HepG2 (cell line): ENCODE data around the gene ZNF771. TPM values are rescaled to one million over a fixed set of nuclear protein-coding genes. Genes with fewer than 3 reads are reported as not detected.
A peak's percentile ranks its signal among the peaks of the same experiment; 100 is the strongest.

Experiments
- ARID3A ChIP-seq: IDR thresholded peaks from 2 replicates; pipeline ENCODE4 v1.6.1; 2012; ENCODE audit warnings: low read depth, low read length, improper control_type of control experiment
- CBFB ChIP-seq: sonication (generic); formaldehyde crosslinking; IDR thresholded peaks from 2 replicates; pipeline ENCODE4 v1.4.0; 2020; ENCODE audit warnings: missing genetic modification reagents
- CCDC6 ChIP-seq: sonication (generic); formaldehyde crosslinking; IDR thresholded peaks from 2 replicates; pipeline ENCODE4 v1.8.1; 2022; ENCODE audit warnings: mild to moderate bottlenecking, missing genetic modification reagents, moderate library complexity
- ERF ChIP-seq: IDR thresholded peaks from 2 replicates; pipeline ENCODE4 v1.6.1; 2018; ENCODE audit warnings: missing biosample characterization, missing genetic modification reagents
- FOXM1 ChIP-seq: sonication (generic); formaldehyde crosslinking; IDR thresholded peaks from 2 replicates; pipeline ENCODE4 v1.5.0; 2020; ENCODE audit warnings: missing genetic modification reagents
- HNF4A ChIP-seq: sonication (generic); formaldehyde crosslinking; IDR thresholded peaks from 2 replicates; pipeline ENCODE4 v1.4.0; 2020; ENCODE audit warnings: missing genetic modification reagents
- HOXA9 ChIP-seq: sonication (generic); formaldehyde crosslinking; IDR thresholded peaks from 2 replicates; pipeline ENCODE4 v1.8.1; 2022; ENCODE audit warnings: missing genetic modification reagents, mild to moderate bottlenecking, moderate library complexity, borderline replicate concordance
- KAT8 ChIP-seq: IDR thresholded peaks from 2 replicates; pipeline ENCODE4 v1.6.1; 2016; ENCODE audit warnings: missing genetic modification reagents, missing compliant biosample characterization
- MAZ ChIP-seq, 2 experiments: sonication (generic) in 1 of 2; formaldehyde crosslinking in 1 of 2; IDR thresholded peaks; 2 replicates each; pipeline versions ENCODE4 v1.5.0 to v1.6.1; 2012 to 2020; ENCODE audit warnings: low read depth in 2 of 2, mild to moderate bottlenecking in 2 of 2, borderline replicate concordance in 1 of 2, improper control_type of control experiment in 1 of 2, low read length in 1 of 2, missing genetic modification reagents in 1 of 2, moderate library complexity in 1 of 2
- MNT ChIP-seq: fragments of 450-650 bp; IDR thresholded peaks from 2 replicates; pipeline ENCODE4 v1.6.1; 2016
- PAX8 ChIP-seq: sonication (generic); formaldehyde crosslinking; IDR thresholded peaks from 2 replicates; pipeline ENCODE4 v1.8.0; 2022; ENCODE audit warnings: mild to moderate bottlenecking, missing genetic modification reagents, borderline replicate concordance
- PRDM4 ChIP-seq: sonication (generic); formaldehyde crosslinking; IDR thresholded peaks from 2 replicates; pipeline ENCODE4 v1.9.0; 2021; ENCODE audit warnings: missing genetic modification reagents, borderline replicate concordance
- SETDB1 ChIP-seq: sonication (generic); formaldehyde crosslinking; IDR thresholded peaks from 2 replicates; pipeline ENCODE4 v1.5.1; 2020; ENCODE audit warnings: missing genetic modification reagents, mild to moderate bottlenecking, borderline replicate concordance
- SP4 ChIP-seq: sonication (generic); formaldehyde crosslinking; IDR thresholded peaks from 2 replicates; pipeline ENCODE4 v1.8.1; 2023; ENCODE audit warnings: mild to moderate bottlenecking, missing genetic modification reagents
- TEF ChIP-seq: sonication (generic); formaldehyde crosslinking; IDR thresholded peaks from 2 replicates; pipeline ENCODE4 v1.5.0; 2020; ENCODE audit warnings: missing genetic modification reagents
- ZFP36L2 ChIP-seq: sonication (generic); formaldehyde crosslinking; IDR thresholded peaks from 2 replicates; pipeline ENCODE4 v1.4.0; 2020; ENCODE audit warnings: missing genetic modification reagents
- ZMYM4 ChIP-seq: sonication (generic); formaldehyde crosslinking; IDR thresholded peaks from 2 replicates; pipeline ENCODE4 v1.8.1; 2023; ENCODE audit warnings: mild to moderate bottlenecking, missing genetic modification reagents
- ZNF121 ChIP-seq: sonication (generic); formaldehyde crosslinking; IDR thresholded peaks from 2 replicates; pipeline ENCODE4 v1.5.0; 2020; ENCODE audit warnings: mild to moderate bottlenecking, missing genetic modification reagents
- ZNF143 ChIP-seq: sonication (generic); formaldehyde crosslinking; IDR thresholded peaks from 2 replicates; pipeline ENCODE4 v1.4.0; 2020; ENCODE audit warnings: missing genetic modification reagents
- ZNF30 ChIP-seq: sonication (generic); formaldehyde crosslinking; IDR thresholded peaks from 2 replicates; pipeline ENCODE4 v1.5.0; 2020; ENCODE audit warnings: mild to moderate bottlenecking, missing genetic modification reagents
- ZNF354B ChIP-seq: sonication (generic); formaldehyde crosslinking; IDR thresholded peaks from 2 replicates; pipeline ENCODE4 v1.8.0; 2022; ENCODE audit warnings: mild to moderate bottlenecking, missing genetic modification reagents
- ZNF451 ChIP-seq: sonication (generic); formaldehyde crosslinking; IDR thresholded peaks from 2 replicates; pipeline ENCODE4 v1.5.0; 2020; ENCODE audit warnings: mild to moderate bottlenecking, missing genetic modification reagents
- ZNF576 ChIP-seq: sonication (generic); formaldehyde crosslinking; IDR thresholded peaks from 2 replicates; pipeline ENCODE4 v1.4.0; 2020; ENCODE audit warnings: mild to moderate bottlenecking, missing genetic modification reagents
- ZNF614 ChIP-seq: IDR thresholded peaks from 2 replicates; pipeline ENCODE4 v1.6.1; 2018; ENCODE audit warnings: missing biosample characterization, missing genetic modification reagents, inconsistent platforms, borderline replicate concordance
- polyA plus RNA-seq, 8 experiments: library from polyadenylated mRNA; depleted of rRNA in 3 of 8; stranded (reverse) in 7 of 8; unstranded in 1 of 8; fragments of >200 nt; fragmentation: Illumina TruSeq in 4 of 8; extraction: Trizol in 4 of 8; gene quantifications; 2 replicates each; pipeline versions ENCODE4 v1.2.1 to v1.2.3, GENCODE V29; 2011 to 2016; ENCODE audit warnings: low read depth in 4 of 8, missing spikeins in 1 of 8, mixed read lengths in 1 of 8; ENCODE audit not compliant: insufficient read depth in 1 of 8
- total RNA-seq, 5 experiments: library from RNA; depleted of rRNA; stranded (reverse); fragments of >200 nt; fragmentation: Illumina TruSeq; extraction: Trizol; gene quantifications; 2 replicates each; pipeline ENCODE4 v1.2.3, GENCODE V29; 2016; ENCODE audit warnings: low read depth in 1 of 5

ZNF771 gene
- total and polyA plus RNA-seq, 2 of the 13 experiments (the other 11 are each of a cell fraction or from before 2014, with no cell fraction given), result 5.0 to 11.8 TPM

- TF ChIP-seq PAX8 (no peak), ERF (peak; percentile 63), KAT8 (CRISPR knock-in tag) (peak; percentile 40), ZNF614 (CRISPR knock-in tag) (no peak), ZFP36L2 (no peak), HNF4A (no peak), MAZ (IDR thresholded peaks at IDR 0.05; ENCODE audit: borderline replicate concordance, low read depth, low read length) (no peak), MAZ (CRISPR knock-in tag; IDR thresholded peaks at IDR 0.05; ENCODE audit: low read depth) (0 out of 2 replicates have a peak, but pooled peaks have one; percentile 43), ZNF30 (CRISPR knock-in tag) (no peak), ZNF354B (CRISPR knock-in tag) (no peak), ZMYM4 (CRISPR knock-in tag) (peak; percentile 52; the same call in 1 of the 2 replicates), HOXA9 (CRISPR knock-in tag) (peak; percentile 99), CCDC6 (no peak), PRDM4 (CRISPR knock-in tag) (no peak), FOXM1 (CRISPR knock-in tag) (no peak), MNT (0 out of 2 replicates have a peak, but pooled peaks have one; percentile 9), ZNF121 (CRISPR knock-in tag) (no peak), ZNF576 (CRISPR knock-in tag) (no peak), ZNF451 (no peak), SP4 (CRISPR knock-in tag) (peak; percentile 96), ARID3A (peak; percentile 76), TEF (CRISPR knock-in tag) (no peak), ZNF143 (CRISPR knock-in tag) (peak; percentile 74), CBFB (CRISPR knock-in tag) (no peak; the same call in 1 of the 2 replicates), SETDB1 (CRISPR knock-in tag) (no peak)
Measured at GRCh38 chr16:30370456-30371247, 36.8 kb upstream of the ZNF771 start, which contains the start of gene TBC1D10B (continued).
